ENCODE data around the gene ATF1.
"Not testable (repeated sequence)": the region's sequence is repeated elsewhere in the genome, so short reads cannot be mapped to it uniquely, and the experiment has no call there.

Gene ATF1

GRCh38 chr12:50753232-50753769 lies 10.6 kb upstream of the ATF1 start:
- DNase-seq: no peak

GRCh38 chr12:50764286-50765094 lies 589 bp downstream of the ATF1 start:
- DNase-seq: peak; percentile 73

GRCh38 chr12:50765095-50765911 lies 1.4 kb downstream of the ATF1 start:
- DNase-seq: no peak

- DNase-seq: no peak
Measured at GRCh38 chr12:50768391-50768790, 4.5 kb downstream of the ATF1 start.

GRCh38 chr12:50768813-50769212 lies 4.9 kb downstream of the ATF1 start:
- DNase-seq: not testable (repeated sequence)

GRCh38 chr12:50771409-50771808 lies 7.5 kb downstream of the ATF1 start:
- no peak for DNase-seq

GRCh38 chr12:50772470-50772869 lies 8.6 kb downstream of the ATF1 start:
- no peak for DNase-seq

GRCh38 chr12:50772877-50773276 lies 9.0 kb downstream of the ATF1 start:
- DNase-seq: no peak

- DNase-seq: no peak
Measured at GRCh38 chr12:50775251-50775650, 11.3 kb downstream of the ATF1 start.

GRCh38 chr12:50776749-50777728 lies 13.1 kb downstream of the ATF1 start:
- DNase-seq: no peak

- no peak for DNase-seq
Measured at GRCh38 chr12:50778663-50779590, 15.0 kb downstream of the ATF1 start.

- no peak for DNase-seq
Measured at GRCh38 chr12:50780013-50780412, 16.1 kb downstream of the ATF1 start.

GRCh38 chr12:50784501-50784900 lies 20.6 kb downstream of the ATF1 start:
- DNase-seq: no peak

- DNase-seq: no peak
Measured at GRCh38 chr12:50785406-50786001, 21.6 kb downstream of the ATF1 start.

- DNase-seq: no peak
Measured at GRCh38 chr12:50786498-50787231, 22.8 kb downstream of the ATF1 start.

GRCh38 chr12:50787618-50788017 lies 23.7 kb downstream of the ATF1 start:
- no peak for DNase-seq

GRCh38 chr12:50788561-50788960 lies 24.7 kb downstream of the ATF1 start:
- no peak for DNase-seq

- no peak for DNase-seq
Measured at GRCh38 chr12:50790081-50790480, 26.2 kb downstream of the ATF1 start.

- no peak for DNase-seq
Measured at GRCh38 chr12:50799908-50800307, 36.0 kb downstream of the ATF1 start.

- DNase-seq: no peak
Measured at GRCh38 chr12:50803230-50803875, 39.5 kb downstream of the ATF1 start.

All from right hindlimb (tissue), 1 donor.